PFSK-1 (cell line): Measurements from ENCODE around the gene TTBK1.

Experiments used
- FOXP2 ChIP-seq: optimal IDR thresholded peaks from 2 replicates; pipeline ENCODE3; 2011; ENCODE audit warnings: borderline replicate concordance, control low read depth, inconsistent platforms; ENCODE audit not compliant: insufficient read depth; ENCODE audit errors: extremely low read length, extremely low read depth
- POLR2AphosphoS5 ChIP-seq: IDR thresholded peaks from 2 replicates; pipeline ENCODE4 v1.6.1; 2012; ENCODE audit warnings: low read depth, mild to moderate bottlenecking, control low read depth, low read length, moderate library complexity
- REST ChIP-seq, 2 experiments: IDR thresholded peaks; 2 replicates each; pipeline versions ENCODE4 v1.6.1 to v1.8.0; 2011 to 2012; ENCODE audit warnings: low read depth in 2 of 2, low read length in 2 of 2, control low read depth in 1 of 2, inconsistent platforms in 1 of 2, mild to moderate bottlenecking in 1 of 2, moderate library complexity in 1 of 2; ENCODE audit not compliant: insufficient read depth in 1 of 2
- SIN3A ChIP-seq: IDR thresholded peaks from 2 replicates; pipeline ENCODE4 v1.6.1; 2012; ENCODE audit warnings: mild to moderate bottlenecking, low read length, moderate library complexity, borderline replicate concordance; ENCODE audit not compliant: insufficient read depth
- TAF1 ChIP-seq: IDR thresholded peaks from 2 replicates; pipeline ENCODE4 v1.6.1; 2012; ENCODE audit warnings: low read length, control low read depth, borderline replicate concordance; ENCODE audit not compliant: insufficient read depth

TTBK1 gene

DNA sequence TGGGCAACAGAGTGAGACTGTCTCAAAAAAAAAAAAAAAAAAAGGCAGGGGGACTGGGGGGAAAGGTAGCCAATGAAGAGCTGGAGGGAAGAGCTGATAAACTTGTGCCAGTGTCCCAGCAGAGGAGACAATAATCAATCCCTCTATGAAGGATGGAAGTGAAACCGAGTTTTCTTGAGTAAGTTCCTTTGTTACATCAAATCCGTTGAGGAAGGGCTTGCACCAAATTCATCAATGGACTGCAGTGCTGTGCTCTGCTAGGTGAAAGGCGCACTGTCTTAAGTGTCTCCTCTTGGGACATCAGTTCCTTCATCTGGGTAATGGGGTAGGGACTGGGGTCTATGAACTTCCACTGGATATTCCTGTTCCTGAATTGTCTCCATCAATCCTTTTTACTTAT is 68.4 kb downstream of the TTBK1 start:
- TF ChIP-seq SIN3A (no peak), FOXP2 (no peak), REST (IDR thresholded peaks at IDR 0.05; ENCODE audit: insufficient read depth in 1 of 2, low read depth in 2 of 2, low read length in 2 of 2) (no peak), TAF1 (no peak), POLR2AphosphoS5 (no peak)

DNA sequence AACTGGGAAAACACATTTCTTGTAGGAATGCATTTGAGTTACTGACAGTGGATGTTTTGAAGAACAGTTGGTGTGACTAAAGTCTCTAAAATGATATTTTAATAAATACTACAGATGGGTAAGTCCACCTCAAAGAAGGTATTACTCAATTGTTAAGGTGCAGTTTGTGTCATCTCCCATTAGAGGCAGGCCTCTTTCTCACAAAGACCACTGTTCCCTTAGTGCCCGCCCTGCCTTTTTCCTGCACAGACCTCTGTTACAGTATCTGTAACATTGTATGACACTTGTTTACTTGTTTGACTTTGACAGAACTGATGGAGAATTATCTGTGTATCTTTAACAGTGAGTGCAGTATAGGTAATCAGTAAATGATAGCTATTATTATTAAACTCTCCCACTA is 70.5 kb downstream of the TTBK1 start:
- no peak for TF ChIP-seq FOXP2
- TF ChIP-seq REST (IDR thresholded peaks at IDR 0.05; ENCODE audit: insufficient read depth in 1 of 2, low read depth in 2 of 2, low read length in 2 of 2), result no peak
- no peak for TF ChIP-seq TAF1
- TF ChIP-seq SIN3A, result no peak
- no peak for TF ChIP-seq POLR2AphosphoS5

DNA sequence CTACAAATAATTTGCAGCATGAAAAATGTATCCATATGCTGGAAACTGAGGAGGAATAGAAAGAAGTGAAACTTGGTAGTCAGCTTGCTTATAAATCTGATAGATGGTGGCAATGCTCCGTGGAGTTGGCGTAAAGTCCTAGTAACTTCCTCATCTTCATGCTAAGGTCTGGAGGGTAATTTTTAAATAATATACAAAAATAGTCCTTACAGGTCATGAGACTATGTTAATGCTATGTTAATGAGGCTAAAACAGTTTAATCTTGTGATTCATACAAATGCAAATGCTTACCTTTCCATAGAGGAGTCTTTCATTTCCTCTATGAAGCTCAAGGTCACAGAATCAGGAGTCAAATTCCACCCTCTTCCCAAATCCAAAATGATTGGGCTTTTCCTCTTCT is 74.7 kb downstream of the TTBK1 start:
- TF ChIP-seq TAF1 (no peak), REST (IDR thresholded peaks at IDR 0.05; ENCODE audit: insufficient read depth in 1 of 2, low read depth in 2 of 2, low read length in 2 of 2) (no peak), POLR2AphosphoS5 (no peak), SIN3A (no peak), FOXP2 (no peak)

DNA sequence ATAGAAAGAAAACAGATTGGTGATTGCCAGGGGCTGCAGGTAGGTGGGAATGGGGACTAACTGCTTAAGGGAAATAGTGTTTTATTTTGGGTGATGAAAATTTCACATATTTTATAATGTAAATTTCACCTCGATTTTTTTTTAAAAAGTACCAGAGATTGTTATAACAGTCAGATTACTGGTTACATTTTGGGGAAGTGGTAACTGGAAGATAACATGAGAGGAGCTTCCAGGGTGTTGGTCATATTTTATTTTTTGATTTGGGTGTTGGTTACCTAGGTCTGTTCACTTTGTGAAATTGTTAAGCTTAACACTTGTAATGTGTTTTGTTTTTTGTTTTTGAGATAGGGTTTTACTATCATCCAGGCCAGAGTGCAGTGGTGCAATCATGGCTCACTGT is 82.6 kb downstream of the TTBK1 start:
- no peak for TF ChIP-seq FOXP2
- no peak for TF ChIP-seq TAF1
- no peak for TF ChIP-seq SIN3A
- TF ChIP-seq POLR2AphosphoS5, result no peak
- TF ChIP-seq REST (IDR thresholded peaks at IDR 0.05; ENCODE audit: insufficient read depth in 1 of 2, low read depth in 2 of 2, low read length in 2 of 2), result no peak

- TF ChIP-seq SIN3A, result no peak
- no peak for TF ChIP-seq FOXP2
- no peak for TF ChIP-seq TAF1
- no peak for TF ChIP-seq REST (IDR thresholded peaks at IDR 0.05; ENCODE audit: insufficient read depth in 1 of 2, low read depth in 2 of 2, low read length in 2 of 2)
- no peak for TF ChIP-seq POLR2AphosphoS5
Observed at GRCh38 chr6:43328528-43328927, 85.2 kb downstream of the TTBK1 start.
